Measurements from ENCODE around the gene GSK3B. TPM values are rescaled to one million over a fixed set of nuclear protein-coding genes. Genes with fewer than 3 reads are reported as not detected.
"Not testable (repeated sequence)": the region's sequence is repeated elsewhere in the genome, so short reads cannot be mapped to it uniquely, and the experiment has no call there.

Gene GSK3B
- total RNA-seq, 1 experiment from 2014 or later: 67.1 TPM

DNA sequence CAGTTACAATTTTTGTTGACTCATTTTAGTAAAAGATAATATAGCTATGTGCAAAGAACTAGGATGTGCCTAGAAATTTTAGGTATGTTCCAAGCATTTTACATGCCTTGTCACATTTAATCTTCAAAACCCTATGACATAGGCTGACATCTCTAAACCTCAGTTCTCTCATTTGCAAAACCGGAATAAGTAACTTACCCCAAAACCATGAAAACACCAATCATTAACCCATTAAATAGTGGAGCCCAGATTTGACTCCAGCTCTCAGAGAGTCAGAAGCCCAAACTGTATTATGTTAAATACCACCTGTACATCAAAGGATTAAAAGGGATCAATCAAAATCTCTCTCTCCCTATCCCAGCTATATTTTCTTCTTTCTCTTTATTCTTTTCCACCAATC is 36.6 kb downstream of the GSK3B start:
- H3K4me3 ChIP-seq (ENCODE audit: low read length): no peak overlapping the region
- H3K27ac ChIP-seq (ENCODE audit: low read length): no peak overlapping the region
- no peak overlapping the region for H2AFZ ChIP-seq (ENCODE audit: low read length)
- H3K9ac ChIP-seq (ENCODE audit: low read length): no peak overlapping the region
- H3K27me3 ChIP-seq (ENCODE audit: low read length): no peaks in the 10 kb centered on the region
- no peak for DNase-seq
- no peak overlapping the region for H3K4me2 ChIP-seq (ENCODE audit: low read depth, low read length, poor library complexity, severe bottlenecking)
- H3K79me2 ChIP-seq (ENCODE audit: low read length): peaks cover 100% of the 10 kb centered on the region
- H3K9me2 ChIP-seq (replicated peaks; ENCODE audit: insufficient read depth, low read length): no peaks in the 10 kb centered on the region
- peaks cover 34% of the 10 kb centered on the region; the same call in 1 of the 2 replicates for H3K36me3 ChIP-seq (ENCODE audit: insufficient read depth, low read length)
- peaks cover 22% of the 10 kb centered on the region for H3K4me1 ChIP-seq (ENCODE audit: low read length)
- H4K20me1 ChIP-seq (ENCODE audit: insufficient read depth, low read depth, low read length): no peaks in the 10 kb centered on the region
- no peaks in the 10 kb centered on the region for H3K9me3 ChIP-seq (ENCODE audit: low read length)

DNA sequence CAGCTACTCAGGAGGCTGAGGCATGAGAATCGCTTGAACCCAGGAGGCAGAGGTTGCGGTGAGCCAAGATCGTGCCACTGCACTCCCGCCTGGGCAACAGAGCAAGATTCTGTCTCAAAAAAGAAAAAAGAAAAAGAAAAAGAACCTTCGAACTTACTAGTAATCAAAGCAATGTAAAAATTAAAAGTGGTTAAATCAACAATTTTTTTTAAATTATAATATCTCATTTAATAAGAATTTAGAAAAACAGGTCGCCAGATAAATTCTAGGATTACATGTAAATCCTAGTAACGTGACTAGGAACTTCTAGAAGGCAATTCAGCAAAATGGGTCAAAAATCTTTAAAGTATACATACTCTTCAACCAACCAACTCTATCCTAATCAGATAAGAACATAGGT is 37.2 kb downstream of the GSK3B start:
- Histone ChIP-seq H3K4me1 (ENCODE audit: low read length) (peaks cover 22% of the 10 kb centered on the region), H3K9me2 (replicated peaks; ENCODE audit: insufficient read depth, low read length) (no peaks in the 10 kb centered on the region), H3K27ac (ENCODE audit: low read length) (no peak overlapping the region), H3K4me2 (ENCODE audit: low read depth, low read length, poor library complexity, severe bottlenecking) (no peak overlapping the region), H3K27me3 (ENCODE audit: low read length) (no peaks in the 10 kb centered on the region), H4K20me1 (ENCODE audit: insufficient read depth, low read depth, low read length) (no peaks in the 10 kb centered on the region), H3K9me3 (ENCODE audit: low read length) (no peaks in the 10 kb centered on the region), H3K79me2 (ENCODE audit: low read length) (peaks cover 100% of the 10 kb centered on the region), H2AFZ (ENCODE audit: low read length) (no peak overlapping the region), H3K36me3 (ENCODE audit: insufficient read depth, low read length) (peaks cover 34% of the 10 kb centered on the region; the same call in 1 of the 2 replicates), H3K4me3 (ENCODE audit: low read length) (no peak overlapping the region), H3K9ac (ENCODE audit: low read length) (no peak overlapping the region)
- DNase-seq: no peak

DNA sequence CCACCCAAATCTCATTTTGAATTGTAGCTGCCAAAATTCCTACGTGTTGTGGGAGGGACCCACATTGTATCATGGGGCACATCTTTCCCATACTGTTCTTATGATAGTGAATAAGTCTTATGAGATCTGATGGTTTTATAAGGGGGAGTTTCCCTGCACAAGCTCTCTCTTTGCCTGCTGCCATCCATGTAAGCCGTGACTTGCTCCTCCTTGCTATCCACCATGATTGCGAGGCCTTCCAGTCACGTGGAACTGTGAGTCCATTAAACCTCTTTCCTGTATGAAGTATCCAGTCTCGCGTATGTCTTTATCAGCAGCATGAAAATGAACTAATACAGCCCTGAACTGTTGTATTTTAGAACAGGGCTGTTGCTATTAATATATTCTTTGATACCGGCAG is 40.6 kb downstream of the GSK3B start:
- peaks cover 47% of the 10 kb centered on the region for H3K36me3 ChIP-seq (ENCODE audit: insufficient read depth, low read length)
- not testable (repeated sequence) for H3K4me1 ChIP-seq (ENCODE audit: low read length); H3K9me2 ChIP-seq (replicated peaks; ENCODE audit: insufficient read depth, low read length); H2AFZ ChIP-seq (ENCODE audit: low read length); H3K4me2 ChIP-seq (ENCODE audit: low read depth, low read length, poor library complexity, severe bottlenecking); H3K4me3 ChIP-seq (ENCODE audit: low read length); DNase-seq; H3K9ac ChIP-seq (ENCODE audit: low read length); H3K9me3 ChIP-seq (ENCODE audit: low read length); H4K20me1 ChIP-seq (ENCODE audit: insufficient read depth, low read depth, low read length); H3K27ac ChIP-seq (ENCODE audit: low read length); H3K27me3 ChIP-seq (ENCODE audit: low read length)
- peaks cover 100% of the 10 kb centered on the region for H3K79me2 ChIP-seq (ENCODE audit: low read length)

DNA sequence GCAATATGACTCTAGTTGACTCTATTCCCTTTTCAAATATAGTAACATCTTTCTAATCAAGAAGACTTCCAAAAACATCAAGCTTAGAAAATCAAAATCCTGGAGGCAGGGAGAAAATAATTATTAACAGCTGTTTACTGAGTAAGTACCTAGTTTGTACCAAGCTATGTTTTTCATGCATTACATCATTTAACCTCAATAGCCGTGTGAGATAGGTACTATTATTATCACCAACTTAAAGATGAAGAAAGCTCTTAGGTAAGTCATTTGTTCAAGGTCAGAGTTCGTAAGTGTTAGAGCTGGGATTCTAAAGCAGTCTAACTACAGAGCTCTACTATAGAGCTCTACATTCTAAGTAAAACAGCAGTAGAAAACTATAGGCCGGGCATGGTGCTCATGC is 41.6 kb downstream of the GSK3B start:
- no peaks in the 10 kb centered on the region for H4K20me1 ChIP-seq (ENCODE audit: insufficient read depth, low read depth, low read length)
- H3K9ac ChIP-seq (ENCODE audit: low read length): no peak overlapping the region
- no peak overlapping the region for H3K4me2 ChIP-seq (ENCODE audit: low read depth, low read length, poor library complexity, severe bottlenecking)
- peaks cover 3% of the 10 kb centered on the region; the same call in 1 of the 2 replicates for H3K9me3 ChIP-seq (ENCODE audit: low read length)
- no peak overlapping the region for H3K4me3 ChIP-seq (ENCODE audit: low read length)
- no peak overlapping the region for H3K27ac ChIP-seq (ENCODE audit: low read length)
- H3K27me3 ChIP-seq (ENCODE audit: low read length): no peaks in the 10 kb centered on the region
- no peaks in the 10 kb centered on the region for H3K4me1 ChIP-seq (ENCODE audit: low read length)
- H2AFZ ChIP-seq (ENCODE audit: low read length): no peak overlapping the region
- H3K9me2 ChIP-seq (replicated peaks; ENCODE audit: insufficient read depth, low read length): no peaks in the 10 kb centered on the region
- no peak for DNase-seq
- peaks cover 100% of the 10 kb centered on the region for H3K79me2 ChIP-seq (ENCODE audit: low read length)
- peaks cover 50% of the 10 kb centered on the region for H3K36me3 ChIP-seq (ENCODE audit: insufficient read depth, low read length)

- Histone ChIP-seq H3K36me3 (ENCODE audit: insufficient read depth, low read length) (peaks cover 47% of the 10 kb centered on the region), H3K9me3 (ENCODE audit: low read length) (peaks cover 3% of the 10 kb centered on the region; the same call in 1 of the 2 replicates), H3K4me3 (ENCODE audit: low read length) (no peak overlapping the region), H3K27ac (ENCODE audit: low read length) (no peak overlapping the region), H3K9me2 (replicated peaks; ENCODE audit: insufficient read depth, low read length) (no peaks in the 10 kb centered on the region), H2AFZ (ENCODE audit: low read length) (no peak overlapping the region), H3K79me2 (ENCODE audit: low read length) (peaks cover 100% of the 10 kb centered on the region), H4K20me1 (ENCODE audit: insufficient read depth, low read depth, low read length) (no peaks in the 10 kb centered on the region), H3K9ac (ENCODE audit: low read length) (no peak overlapping the region), H3K4me2 (ENCODE audit: low read depth, low read length, poor library complexity, severe bottlenecking) (no peak overlapping the region), H3K27me3 (ENCODE audit: low read length) (no peaks in the 10 kb centered on the region), H3K4me1 (ENCODE audit: low read length) (no peaks in the 10 kb centered on the region)
- DNase-seq: no peak
Observed at GRCh38 chr3:120052225-120052624, 42.0 kb downstream of the GSK3B start.

DNA sequence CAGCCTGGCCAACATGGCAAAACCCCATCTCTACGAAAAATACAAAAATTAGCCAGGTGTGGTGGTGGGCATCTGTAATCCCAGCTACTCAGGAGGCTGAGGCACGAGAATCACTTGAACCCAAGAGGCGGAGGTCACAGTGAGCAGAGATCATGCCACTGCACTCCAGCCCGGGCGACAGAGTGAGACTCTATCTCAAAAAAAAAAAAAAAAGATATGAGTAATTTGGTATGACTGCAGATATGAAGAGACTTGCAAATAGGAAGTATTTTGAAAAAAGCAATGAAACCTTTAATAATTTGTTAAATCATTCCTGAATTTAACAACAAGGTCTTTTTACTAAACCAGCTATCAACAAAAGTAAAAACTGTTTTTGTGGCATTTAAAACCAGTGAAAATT is 42.7 kb downstream of the GSK3B start:
- Histone ChIP-seq H3K79me2 (ENCODE audit: low read length) (peaks cover 100% of the 10 kb centered on the region), H3K36me3 (ENCODE audit: insufficient read depth, low read length) (peaks cover 50% of the 10 kb centered on the region)
- H4K20me1 ChIP-seq (ENCODE audit: insufficient read depth, low read depth, low read length); DNase-seq; H3K9me2 ChIP-seq (replicated peaks; ENCODE audit: insufficient read depth, low read length); H3K9ac ChIP-seq (ENCODE audit: low read length); H3K4me1 ChIP-seq (ENCODE audit: low read length); H3K4me3 ChIP-seq (ENCODE audit: low read length); H3K27me3 ChIP-seq (ENCODE audit: low read length); H3K27ac ChIP-seq (ENCODE audit: low read length); H3K9me3 ChIP-seq (ENCODE audit: low read length); H3K4me2 ChIP-seq (ENCODE audit: low read depth, low read length, poor library complexity, severe bottlenecking); H2AFZ ChIP-seq (ENCODE audit: low read length): not testable (repeated sequence)

GRCh38 chr3:120049881-120050539 is 44.2 kb downstream of the GSK3B start:
- Histone ChIP-seq H3K27ac (ENCODE audit: low read length) (no peak overlapping the region), H3K27me3 (ENCODE audit: low read length) (no peaks in the 10 kb centered on the region), H3K9me3 (ENCODE audit: low read length) (peaks cover 7% of the 10 kb centered on the region; the same call in 1 of the 2 replicates), H3K4me2 (ENCODE audit: low read depth, low read length, poor library complexity, severe bottlenecking) (no peak overlapping the region), H3K36me3 (ENCODE audit: insufficient read depth, low read length) (peaks cover 45% of the 10 kb centered on the region), H3K4me3 (ENCODE audit: low read length) (no peak overlapping the region), H3K79me2 (ENCODE audit: low read length) (peaks cover 100% of the 10 kb centered on the region), H3K4me1 (ENCODE audit: low read length) (no peaks in the 10 kb centered on the region), H3K9me2 (replicated peaks; ENCODE audit: insufficient read depth, low read length) (no peaks in the 10 kb centered on the region), H2AFZ (ENCODE audit: low read length) (no peak overlapping the region), H3K9ac (ENCODE audit: low read length) (no peak overlapping the region), H4K20me1 (ENCODE audit: insufficient read depth, low read depth, low read length) (no peaks in the 10 kb centered on the region)
- DNase-seq: no peak

GRCh38 chr3:120049072-120049471 is 45.2 kb downstream of the GSK3B start:
- Histone ChIP-seq H3K27me3 (ENCODE audit: low read length) (no peaks in the 10 kb centered on the region), H3K4me3 (ENCODE audit: low read length) (no peak overlapping the region), H3K36me3 (ENCODE audit: insufficient read depth, low read length) (peaks cover 47% of the 10 kb centered on the region), H4K20me1 (ENCODE audit: insufficient read depth, low read depth, low read length) (no peaks in the 10 kb centered on the region), H3K27ac (ENCODE audit: low read length) (no peak overlapping the region), H2AFZ (ENCODE audit: low read length) (no peak overlapping the region), H3K9me3 (ENCODE audit: low read length) (peaks cover 10% of the 10 kb centered on the region; the same call in 1 of the 2 replicates), H3K4me1 (ENCODE audit: low read length) (no peaks in the 10 kb centered on the region), H3K9ac (ENCODE audit: low read length) (no peak overlapping the region), H3K4me2 (ENCODE audit: low read depth, low read length, poor library complexity, severe bottlenecking) (no peak overlapping the region), H3K9me2 (replicated peaks; ENCODE audit: insufficient read depth, low read length) (no peaks in the 10 kb centered on the region), H3K79me2 (ENCODE audit: low read length) (peaks cover 100% of the 10 kb centered on the region)
- DNase-seq: no peak

Data from Karpas-422 (cell line).